GM12878 (cell line): Measurements from ENCODE around the gene FTL. TPM values are rescaled to one million over a fixed set of nuclear protein-coding genes. Genes with fewer than 3 reads are reported as not detected.

Experiments
- ATAC-seq: fragments of 200-7000 bp; cut with Tn5 transposase; 3 replicates; pipeline ENCODE4 v1.9.1; 2020; ENCODE audit warnings: mild to moderate bottlenecking, moderate library complexity
- BruUV-seq: library from RNA; stranded (reverse); fragments of 400-500 nt; replicated peaks from 2 replicates; lab custom pipeline; 2021; lab: Mats Ljungman, UMichigan
- CTCF ChIA-PET: fragments of 300-600 bp; sonication (Branson Sonifier 250); formaldehyde crosslinking; extraction: SDS; loops from one replicate; lab custom pipeline; 2021; ENCODE audit warnings: inconsistent platforms; lab: Yijun Ruan, JAX
- POLR2A ChIA-PET: fragments of 350-600 bp; formaldehyde crosslinking; extraction: SDS; loops from one replicate; lab custom pipeline; 2021; ENCODE audit warnings: inconsistent platforms; lab: Charles Lee
- RAD21 ChIA-PET: fragments of 300-600 bp; sonication (Branson Sonifier 250); formaldehyde crosslinking; loops from one replicate; lab custom pipeline; 2023; ENCODE audit warnings: antibody characterized with exemption; ENCODE audit not compliant: unreplicated experiment; lab: Charles Lee
- SMC1A ChIA-PET: fragments of 300-600 bp; sonication (Branson Sonifier 250); formaldehyde crosslinking; loops from one replicate; lab custom pipeline; 2023; ENCODE audit not compliant: unreplicated experiment, uncharacterized antibody; lab: Charles Lee
- DNase-seq: peaks from one replicate; pipeline ENCODE4 v3.0.0-alpha.2; 2011; ENCODE audit warnings: low read depth, low spot score
- FAIRE-seq: peaks from 3 replicates; lab custom pipeline; 2011; peaks lifted over from hg19 to GRCh38; lab: Jason Lieb, UNC
- H2AFZ ChIP-seq: 2 replicates; pipeline ENCODE4 v1.6.0; 2011; ENCODE audit warnings: low read depth, low read length, control low read depth; ENCODE audit not compliant: control insufficient read depth
- H3K27ac ChIP-seq: 2 replicates; pipeline ENCODE4 v1.5.1; 2011; ENCODE audit warnings: control low read depth; ENCODE audit not compliant: control insufficient read depth, insufficient read depth
- H3K27me3 ChIP-seq, 2 experiments: replicated peaks in 1 of 2; 2 replicates each; pipeline versions ENCODE4 v1.6.0 to v1.6.1; 2011; ENCODE audit warnings: low read length in 1 of 2; ENCODE audit not compliant: control insufficient read depth in 2 of 2, insufficient read depth in 2 of 2
- H3K36me3 ChIP-seq, 2 experiments: 2 replicates each; pipeline ENCODE4 v1.5.1; 2011; ENCODE audit warnings: low read length in 1 of 2; ENCODE audit not compliant: control insufficient read depth in 2 of 2, insufficient read depth in 2 of 2
- H3K4me1 ChIP-seq: 2 replicates; pipeline ENCODE4 v1.6.1; 2011; ENCODE audit warnings: mild to moderate bottlenecking, low read length, moderate library complexity, mixed read lengths; ENCODE audit not compliant: control insufficient read depth, insufficient read depth
- H3K4me2 ChIP-seq: 2 replicates; pipeline ENCODE4 v1.6.0; 2011; ENCODE audit warnings: control low read depth; ENCODE audit not compliant: control insufficient read depth, insufficient read depth
- H3K4me3 ChIP-seq: fragments of 200-600 bp; sonication (generic); 2 replicates; pipeline ENCODE4 v1.5.1; 2016
- H3K79me2 ChIP-seq: 2 replicates; pipeline ENCODE4 v1.6.0; 2011; ENCODE audit warnings: low read length; ENCODE audit not compliant: control insufficient read depth, insufficient read depth
- H3K9ac ChIP-seq: 2 replicates; pipeline ENCODE4 v1.8.0; 2011; ENCODE audit warnings: low read length, control low read depth, mixed read lengths; ENCODE audit not compliant: control insufficient read depth, insufficient read depth
- H3K9me3 ChIP-seq: replicated peaks from 3 replicates; pipeline ENCODE4 v1.5.1; 2011; ENCODE audit warnings: mild to moderate bottlenecking, low read length; ENCODE audit not compliant: control insufficient read depth, insufficient read depth
- H4K20me1 ChIP-seq: 2 replicates; pipeline ENCODE4 v1.6.0; 2011; ENCODE audit not compliant: control insufficient read depth, insufficient read depth
- CBFB ChIP-seq: IDR thresholded peaks from 2 replicates; pipeline ENCODE4 v1.6.1; 2016; ENCODE audit warnings: antibody characterized with exemption, low read depth
- EP300 ChIP-seq, 2 experiments: fragments of 150-350 bp in 1 of 2; IDR thresholded peaks; 2 replicates each; pipeline ENCODE4 v1.6.1; 2011 to 2012; ENCODE audit warnings: low read depth in 2 of 2, low read length in 2 of 2, borderline replicate concordance in 1 of 2, improper control_type of control experiment in 1 of 2, inconsistent platforms in 1 of 2; ENCODE audit not compliant: control insufficient read depth in 1 of 2
- MTA2 ChIP-seq: fragments of 450-650 bp; IDR thresholded peaks from 2 replicates; pipeline ENCODE4 v1.6.1; 2016; ENCODE audit warnings: low read depth, mild to moderate bottlenecking, moderate library complexity
- NFXL1 ChIP-seq: fragments of 450-650 bp; IDR thresholded peaks from 2 replicates; pipeline ENCODE4 v1.6.1; 2017; ENCODE audit warnings: antibody characterized with exemption, mild to moderate bottlenecking, borderline replicate concordance
- RB1 ChIP-seq: fragments of 450-650 bp; formaldehyde crosslinking; IDR thresholded peaks from 2 replicates; pipeline ENCODE4 v1.6.1; 2017; ENCODE audit warnings: mild to moderate bottlenecking, borderline replicate concordance
- WGBS: methylation state at CpG from one replicate; pipeline ENCODE4 v1.1.6; 2016; ENCODE audit warnings: low lambda C conversion rate; ENCODE audit not compliant: insufficient replicate concordance, insufficient coverage; ENCODE audit errors: missing lambda C conversion rate; 5-methylcytosine and 5-hydroxymethylcytosine counted together
- in situ Hi-C: fragments of 300-500 bp; cut with MboI; formaldehyde crosslinking; loops from 9 replicates; pipeline ENCODE4 v1.14.3; 2018; ENCODE audit warnings: mixed read lengths
- intact Hi-C: fragments of 100-400 bp; cut with micrococcal nuclease; formaldehyde crosslinking; loops from one replicate; pipeline ENCODE4 v1.14.2; 2022; ENCODE audit not compliant: unreplicated experiment
- polyA plus RNA-seq, 11 experiments: library from polyadenylated mRNA; depleted of rRNA in 4 of 11; unstranded in 6 of 11; stranded (reverse) in 5 of 11; fragments of >200 nt; fragmentation: Nextera tagmentation in 4 of 11; fragmentation: Illumina TruSeq in 1 of 11; extraction: Ambion mirVana in 4 of 11; extraction: Trizol in 1 of 11; gene quantifications; 1 replicate in 1 of 11; 2 replicates in 10 of 11; pipeline versions ENCODE4 v1.2.1 to v1.2.3, GENCODE V29; 2011 to 2016; ENCODE audit warnings: inconsistent platforms in 2 of 11, missing spikeins in 2 of 11, low read depth in 1 of 11
- total RNA-seq, 4 experiments: library from RNA; depleted of rRNA in 3 of 4; stranded (reverse); fragments of >200 nt in 3 of 4; fragmentation: Illumina TruSeq in 1 of 4; extraction: Trizol in 1 of 4; gene quantifications; 2 replicates each; pipeline versions ENCODE4 v1.2.1 to v1.2.3, GENCODE V29; 2013 to 2021
- TF ChIP-seq, protein P1 (sequence below): IDR thresholded peaks from 2 replicates; pipeline ENCODE4 v1.6.1; 2011; ENCODE audit warnings: mild to moderate bottlenecking, low read depth, low read length, moderate library complexity; ENCODE audit not compliant: insufficient replicate concordance

Gene FTL
- total and polyA plus RNA-seq, 10 of the 15 experiments (the other 5 are each of a cell fraction or from before 2014, with no cell fraction given), result 364 to 8,913 (median 1,595) TPM

- Histone ChIP-seq H3K4me3 (peak overlapping the region; percentile 98), H3K27me3 (no peaks in the 10 kb centered on the region), H3K4me2 (peak overlapping the region; percentile 99), H2AFZ (peak overlapping the region; percentile 75; the same call in 1 of the 2 replicates), H4K20me1 (no peaks in the 10 kb centered on the region), H3K36me3 (no peaks in the 10 kb centered on the region; a peak in 1 of 4 replicates), H3K9ac (peak overlapping the region; percentile 100), H3K4me1 (peaks cover 5% of the 10 kb centered on the region; the same call in 1 of the 2 replicates), H3K9me3 (no peaks in the 10 kb centered on the region), H3K27ac (peak overlapping the region; percentile 99), H3K79me2 (peaks cover 23% of the 10 kb centered on the region)
- RAD21 ChIA-PET, result interaction anchor here (0.9 to 2.4 kb wide), 2 partner anchors 9 to 56 kb away, joined by 3 to 8 read pairs; partner anchors contain the start of gene NUCB1
- POLR2A ChIA-PET, result interaction anchor here (0.5 to 2.7 kb wide), 6 partner anchors 8 to 81 kb away, joined by 3 to 13 read pairs (median 8); partner anchors contain the start of genes DHDH, FTL and NUCB1
- 38% methylated on average over 16 of the region's 16 CpGs for WGBS
- in situ Hi-C loops, result no loop called here
- no TSS peak for BruUV-seq
- intact Hi-C loops, result no loop called here
- ATAC-seq (no peak), DNase-seq (no peak), FAIRE-seq (no peak)
- CTCF ChIA-PET, result interaction anchor here (1.6 to 2.1 kb wide), 3 partner anchors 11 to 167 kb away, joined by 4 to 10 read pairs (median 7); no protein-coding TSS in a partner anchor
- SMC1A ChIA-PET, result interaction anchor here (1.1 to 1.9 kb wide), 5 partner anchors 23 to 167 kb away, joined by 3 to 6 read pairs (median 3); partner anchors contain the start of gene NUCB1
- no peak for TF ChIP-seq EP300 (IDR thresholded peaks at IDR 0.05; ENCODE audit: borderline replicate concordance in 1 of 2, control insufficient read depth in 1 of 2, low read depth in 2 of 2, low read length in 2 of 2)
- TF ChIP-seq, protein P1, sequence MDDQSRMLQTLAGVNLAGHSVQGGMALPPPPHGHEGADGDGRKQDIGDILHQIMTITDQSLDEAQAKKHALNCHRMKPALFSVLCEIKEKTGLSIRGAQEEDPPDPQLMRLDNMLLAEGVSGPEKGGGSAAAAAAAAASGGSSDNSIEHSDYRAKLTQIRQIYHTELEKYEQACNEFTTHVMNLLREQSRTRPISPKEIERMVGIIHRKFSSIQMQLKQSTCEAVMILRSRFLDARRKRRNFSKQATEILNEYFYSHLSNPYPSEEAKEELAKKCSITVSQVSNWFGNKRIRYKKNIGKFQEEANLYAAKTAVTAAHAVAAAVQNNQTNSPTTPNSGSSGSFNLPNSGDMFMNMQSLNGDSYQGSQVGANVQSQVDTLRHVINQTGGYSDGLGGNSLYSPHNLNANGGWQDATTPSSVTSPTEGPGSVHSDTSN, result no peak
- TF ChIP-seq CBFB, result 0 out of 2 replicates have a peak, but pooled peaks have one; percentile 14
- no peak for TF ChIP-seq MTA2
- TF ChIP-seq NFXL1, result no peak
- TF ChIP-seq RB1, result no peak
Measured at GRCh38 chr19:48955308-48955958, 9.7 kb upstream of the FTL start.
